Measurements from ENCODE around the gene TANGO6.

- TF ChIP-seq TAF1 (IDR thresholded peaks at IDR 0.05; ENCODE audit: borderline replicate concordance, low read depth, low read length) (no peak), POLR2AphosphoS5 (IDR thresholded peaks at IDR 0.05; ENCODE audit: low read depth, low read length) (no peak)
Measured at GRCh38 chr16:68981971-68982370, 138.6 kb downstream of the TANGO6 start.

Data from GM12892 (cell line).